Spleen (tissue), 11 donors: ENCODE results near the gene ASB1. TPM values are rescaled to one million over a fixed set of nuclear protein-coding genes. Genes with fewer than 3 reads are reported as not detected.

Experiments used
- DNase-seq: peaks from one replicate; pipeline ENCODE4 v3.0.0-alpha.2; 2020
- H3K27ac ChIP-seq, 8 donors: fragments of 200-600 bp; sonication (generic) in 7 of 8; 1 replicate in 4 of 8; 2 replicates in 4 of 8; pipeline versions ENCODE4 v1.5.0 to v1.8.0; 2016 to 2021; ENCODE audit warnings: inconsistent platforms in 4 of 8, mild to moderate bottlenecking in 4 of 8, moderate library complexity in 1 of 8
- H3K27me3 ChIP-seq, 7 donors: fragments of 200-600 bp; sonication (generic) in 6 of 7; replicated peaks in 1 of 7; 1 replicate in 4 of 7; 2 replicates in 3 of 7; pipeline versions ENCODE4 v1.5.0 to v1.8.0; 2016 to 2021; ENCODE audit warnings: inconsistent platforms in 3 of 7, mild to moderate bottlenecking in 1 of 7
- H3K36me3 ChIP-seq, 6 donors: fragments of 200-600 bp; sonication (generic) in 5 of 6; 1 replicate in 4 of 6; 2 replicates in 2 of 6; pipeline versions ENCODE4 v1.5.0 to v1.8.0; 2016 to 2021; ENCODE audit warnings: inconsistent platforms in 2 of 6
- H3K4me1 ChIP-seq, 6 donors: fragments of 200-600 bp; sonication (generic) in 5 of 6; 1 replicate in 3 of 6; 2 replicates in 3 of 6; pipeline versions ENCODE4 v1.5.0 to v1.8.0; 2016 to 2021; ENCODE audit warnings: inconsistent platforms in 3 of 6
- H3K4me3 ChIP-seq, 8 donors: fragments of 200-600 bp; sonication (generic) in 7 of 8; 1 replicate in 4 of 8; 2 replicates in 4 of 8; pipeline versions ENCODE4 v1.5.0 to v1.8.0; 2016 to 2021; ENCODE audit warnings: inconsistent platforms in 4 of 8, mild to moderate bottlenecking in 4 of 8, moderate library complexity in 2 of 8
- H3K9me3 ChIP-seq, 8 donors: fragments of 200-600 bp; sonication (generic) in 7 of 8; 1 replicate in 4 of 8; 2 replicates in 4 of 8; pipeline versions ENCODE4 v1.5.0 to v1.8.0; 2016 to 2021; ENCODE audit warnings: inconsistent platforms in 4 of 8
- POLR2A ChIP-seq, 3 donors: fragments of 450-650 bp; IDR thresholded peaks; one replicate each; pipeline ENCODE4 v1.5.1; 2017; ENCODE audit warnings: antibody characterized with exemption in 3 of 3, mild to moderate bottlenecking in 1 of 3
- POLR2AphosphoS5 ChIP-seq, 3 donors: sonication (generic); formaldehyde crosslinking; IDR thresholded peaks; one replicate each; pipeline ENCODE4 v1.5.1; 2017; ENCODE audit warnings: antibody characterized with exemption in 3 of 3
- WGBS, 5 donors: extraction: QIAGEN DNeasy Blood & Tissue Kit in 3 of 5; methylation state at CpG; one replicate each; pipeline versions ENCODE4 v1.1.5 to v1.1.7; 2013 to 2018; 5-methylcytosine and 5-hydroxymethylcytosine counted together
- intact Hi-C: fragments of 100-400 bp; cut with DNase I; formaldehyde crosslinking; loops from one replicate; pipeline ENCODE4 v1.15.0; 2023; ENCODE audit warnings: low total_unique reads
- polyA plus RNA-seq, 3 donors: library from polyadenylated mRNA; stranded (reverse); fragments of 200-250 nt; gene quantifications; one replicate each; pipeline ENCODE4 v1.2.1, GENCODE V29; 2013
- total RNA-seq, 7 donors: library from RNA; depleted of rRNA in 3 of 7; stranded (reverse); fragments of >200 nt in 3 of 7; fragmentation: NEBNext Ultra II Directional in 4 of 7; extraction: Animal tissue kit (Norgen Biotek cat#: 25700) in 4 of 7; gene quantifications; one replicate each; pipeline versions ENCODE4 v1.1.0 to v1.2.1, GENCODE V29; 2016 to 2021
- TF ChIP-seq, protein P1 (sequence below), 11 experiments: fragments of 200-600 bp in 7 of 11; fragments of 450-650 bp in 4 of 11; sonication (generic) in 4 of 11; IDR thresholded peaks in 8 of 11; conservative IDR thresholded peaks in 3 of 11; 1 replicate in 7 of 11; 2 replicates in 4 of 11; pipeline versions ENCODE4 v1.4.0 to v1.8.0; 2016 to 2021; ENCODE audit warnings: antibody characterized with exemption in 11 of 11, inconsistent platforms in 4 of 11, mild to moderate bottlenecking in 1 of 11
- donor health status: healthy with polysubstance abuse.
- donor health status: DM: no; HTN: no; CAD: no; lungs with moderate emphysema.
- donor health status: DM: no; HTN: no; CAD: no.
- donor health status: Bipolar disorder and iron deficiency.
- donor health status: healthy.
- donor health status: DM: no; HTN: no; CAD: no.
- donor health status: DM: yes; HTN: yes; CAD: no.

ASB1 gene
- total and polyA plus RNA-seq, 10 donors: 17.5 to 33.1 (median 26.5) TPM

DNA sequence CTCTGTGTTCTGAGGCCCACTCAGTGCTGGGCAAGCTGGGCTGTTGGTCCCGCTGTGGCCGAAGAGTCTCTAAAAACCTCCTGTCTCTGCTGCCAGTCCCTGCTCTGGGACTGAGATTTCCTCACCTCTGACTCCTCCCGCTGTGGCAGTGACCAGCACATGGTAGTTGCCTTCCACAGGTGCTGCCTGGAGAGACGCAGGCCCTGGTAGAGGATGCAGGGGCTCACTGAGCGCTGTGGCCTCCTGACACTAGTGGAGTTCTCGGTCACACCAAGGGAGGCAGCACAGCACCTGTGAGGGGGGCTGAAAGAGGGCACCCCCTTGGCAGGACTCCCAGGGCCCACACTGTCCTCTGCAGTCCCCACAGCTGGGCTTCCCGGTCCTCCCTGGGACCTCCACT lies 3.8 kb upstream of the ASB1 start:
- 85 to 98% (median 92%) methylated on average over 4 to 7 of the region's 7 CpGs for WGBS, 5 donors
- no peaks in the 10 kb centered on the region for H3K9me3 ChIP-seq
- TF ChIP-seq POLR2A (IDR thresholded peaks at IDR 0.05): no peak
- no peak for TF ChIP-seq POLR2AphosphoS5 (IDR thresholded peaks at IDR 0.05)
- TF ChIP-seq, protein P1, sequence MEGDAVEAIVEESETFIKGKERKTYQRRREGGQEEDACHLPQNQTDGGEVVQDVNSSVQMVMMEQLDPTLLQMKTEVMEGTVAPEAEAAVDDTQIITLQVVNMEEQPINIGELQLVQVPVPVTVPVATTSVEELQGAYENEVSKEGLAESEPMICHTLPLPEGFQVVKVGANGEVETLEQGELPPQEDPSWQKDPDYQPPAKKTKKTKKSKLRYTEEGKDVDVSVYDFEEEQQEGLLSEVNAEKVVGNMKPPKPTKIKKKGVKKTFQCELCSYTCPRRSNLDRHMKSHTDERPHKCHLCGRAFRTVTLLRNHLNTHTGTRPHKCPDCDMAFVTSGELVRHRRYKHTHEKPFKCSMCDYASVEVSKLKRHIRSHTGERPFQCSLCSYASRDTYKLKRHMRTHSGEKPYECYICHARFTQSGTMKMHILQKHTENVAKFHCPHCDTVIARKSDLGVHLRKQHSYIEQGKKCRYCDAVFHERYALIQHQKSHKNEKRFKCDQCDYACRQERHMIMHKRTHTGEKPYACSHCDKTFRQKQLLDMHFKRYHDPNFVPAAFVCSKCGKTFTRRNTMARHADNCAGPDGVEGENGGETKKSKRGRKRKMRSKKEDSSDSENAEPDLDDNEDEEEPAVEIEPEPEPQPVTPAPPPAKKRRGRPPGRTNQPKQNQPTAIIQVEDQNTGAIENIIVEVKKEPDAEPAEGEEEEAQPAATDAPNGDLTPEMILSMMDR (IDR thresholded peaks at IDR 0.05 in 8 of 11, conservative IDR thresholded peaks at IDR 0.05 in 3 of 11): no peak
- intact Hi-C loops: no loop called here
- no peaks in the 10 kb centered on the region for H3K36me3 ChIP-seq
- no peaks in the 10 kb centered on the region for H3K27me3 ChIP-seq
- peaks cover 5 to 21% (median 14%) of the 10 kb centered on the region in 6 donors for H3K4me1 ChIP-seq
- H3K4me3 ChIP-seq: no peak overlapping the region
- H3K27ac ChIP-seq: no peak overlapping the region
- no peak for DNase-seq

DNA sequence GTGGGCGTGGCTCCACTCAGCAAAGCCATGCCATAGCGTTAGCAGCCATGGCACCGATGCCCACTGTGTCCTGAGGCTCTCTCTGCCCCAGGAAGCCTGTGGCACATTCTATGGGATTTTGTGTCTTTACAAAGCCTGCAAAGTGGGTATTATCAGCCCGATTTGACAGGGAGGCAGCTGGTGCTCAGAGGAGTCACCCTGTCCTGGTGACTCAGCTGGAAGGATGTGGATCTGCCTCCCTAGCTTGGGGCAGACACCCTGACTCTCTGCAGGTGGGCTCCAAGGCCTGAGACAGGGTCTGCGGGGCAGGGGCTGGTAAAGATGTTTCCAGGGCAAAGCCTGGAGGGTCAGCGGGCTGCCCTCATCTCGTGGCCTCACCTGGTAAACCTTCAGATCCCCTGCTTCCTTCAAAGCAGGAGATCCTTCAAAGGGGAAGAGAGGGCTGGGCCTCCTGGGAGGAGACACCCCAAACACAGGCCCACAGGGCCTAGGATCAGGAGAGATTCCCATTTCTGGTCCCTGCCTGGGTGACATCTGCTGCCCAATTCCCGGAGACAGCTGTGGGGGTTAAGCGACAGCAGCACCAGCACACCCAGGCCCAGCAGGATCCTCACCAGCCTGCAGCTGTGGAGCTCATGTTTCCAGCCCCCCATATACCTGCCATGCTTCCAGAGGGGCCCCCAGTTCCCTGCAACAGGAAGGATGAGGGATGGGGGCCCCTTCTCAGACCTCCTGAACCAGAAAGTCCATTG lies 3.0 kb upstream of the ASB1 start:
- WGBS, 5 donors: 86 to 93% (median 90%) methylated on average over 6 to 9 of the region's 9 CpGs
- Histone ChIP-seq H3K9me3 (no peaks in the 10 kb centered on the region), H3K36me3 (no peaks in the 10 kb centered on the region), H3K4me1 (peaks cover 13 to 29% (median 22%) of the 10 kb centered on the region in 6 donors), H3K27ac (no peak overlapping the region), H3K4me3 (no peak overlapping the region), H3K27me3 (no peaks in the 10 kb centered on the region)
- DNase-seq: no peak
- TF ChIP-seq POLR2AphosphoS5 (IDR thresholded peaks at IDR 0.05) (no peak), POLR2A (IDR thresholded peaks at IDR 0.05) (no peak)
- TF ChIP-seq, protein P1 (IDR thresholded peaks at IDR 0.05 in 8 of 11, conservative IDR thresholded peaks at IDR 0.05 in 3 of 11): no peak
- intact Hi-C loops: no loop called here

DNA sequence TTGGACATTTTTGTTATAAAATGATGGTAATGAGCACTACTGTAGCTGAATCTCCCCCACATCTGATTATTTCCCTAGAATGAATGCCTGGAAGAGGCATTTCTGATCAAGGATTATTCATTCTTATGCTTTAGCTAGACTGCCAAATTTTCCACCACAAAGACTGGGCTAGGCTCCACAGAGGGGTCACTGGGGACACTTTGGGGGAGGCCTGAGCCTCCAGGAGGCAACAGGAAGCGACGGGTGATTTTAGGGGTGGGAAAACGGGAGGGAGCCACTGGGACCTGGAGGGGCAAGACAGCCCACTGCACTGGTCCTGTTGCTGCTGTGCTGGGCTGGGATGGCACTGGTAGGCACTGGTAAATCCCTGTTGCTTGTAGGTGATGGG lies 2.4 kb upstream of the ASB1 start:
- H3K36me3 ChIP-seq: no peaks in the 10 kb centered on the region
- no peaks in the 10 kb centered on the region for H3K9me3 ChIP-seq
- H3K4me1 ChIP-seq: peaks cover 14 to 34% (median 27%) of the 10 kb centered on the region in 6 donors
- intact Hi-C loops: no loop called here
- WGBS, 5 donors: 81 to 91% (median 86%) methylated on average over 3 of the region's 3 CpGs
- H3K27me3 ChIP-seq: no peaks in the 10 kb centered on the region
- DNase-seq: no peak
- no peak overlapping the region for H3K27ac ChIP-seq
- H3K4me3 ChIP-seq: no peak overlapping the region
- TF ChIP-seq POLR2A (IDR thresholded peaks at IDR 0.05) (no peak), POLR2AphosphoS5 (IDR thresholded peaks at IDR 0.05) (no peak)
- TF ChIP-seq, protein P1 (IDR thresholded peaks at IDR 0.05 in 8 of 11, conservative IDR thresholded peaks at IDR 0.05 in 3 of 11): no peak

DNA sequence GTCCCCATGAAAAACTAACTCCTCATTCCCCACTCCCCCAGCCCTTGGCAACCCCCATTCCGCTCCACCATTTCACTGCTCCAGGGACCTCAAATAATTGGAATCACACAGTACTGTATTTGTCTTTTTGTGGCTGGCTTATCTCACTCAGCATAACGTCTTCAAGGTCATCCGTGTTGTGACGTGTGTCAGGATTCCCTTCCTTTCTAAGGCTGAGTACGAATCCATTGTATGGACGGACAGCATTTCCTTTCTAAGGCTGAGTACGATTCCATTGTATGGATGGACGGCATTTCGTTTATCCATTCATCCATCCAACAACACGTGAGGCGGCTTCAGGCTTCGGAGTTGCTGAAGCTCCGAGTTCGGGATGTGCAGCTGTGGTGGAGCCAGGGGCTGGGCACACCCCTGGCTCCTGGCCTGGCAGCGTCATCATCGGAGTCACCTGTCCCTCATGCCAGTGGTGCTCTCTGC lies 1.2 kb upstream of the ASB1 start:
- no peak for TF ChIP-seq POLR2A (IDR thresholded peaks at IDR 0.05)
- TF ChIP-seq, protein P1 (IDR thresholded peaks at IDR 0.05 in 8 of 11, conservative IDR thresholded peaks at IDR 0.05 in 3 of 11): no peak
- no peak for TF ChIP-seq POLR2AphosphoS5 (IDR thresholded peaks at IDR 0.05)
- WGBS, 5 donors: 64 to 87% (median 83%) methylated on average over 16 of the region's 16 CpGs
- H3K9me3 ChIP-seq: peaks cover 0 to 3% (median 0%) of the 10 kb centered on the region in 8 donors
- peaks cover 14 to 46% (median 32%) of the 10 kb centered on the region in 6 donors for H3K4me1 ChIP-seq
- peak overlapping the region in 5 of 8 donors; percentile 85 to 100 (median 92) for H3K4me3 ChIP-seq
- no peak for DNase-seq
- peak overlapping the region in 5 of 8 donors; percentile 91 to 96 (median 96) for H3K27ac ChIP-seq
- intact Hi-C loops: no loop called here
- no peaks in the 10 kb centered on the region for H3K27me3 ChIP-seq
- H3K36me3 ChIP-seq: peaks cover 0 to 7% (median 3%) of the 10 kb centered on the region in 6 donors
